DND-41 (cell line): ENCODE results near the gene ZFP64.

Experiments used
- ATAC-seq: fragments of 200-7000 bp; cut with Tn5 transposase; 3 replicates; pipeline ENCODE4 v1.9.1; 2021; ENCODE audit warnings: low read depth; ENCODE audit not compliant: insufficient read depth
- DNase-seq: peaks from one replicate; pipeline ENCODE4 v3.0.0-alpha.2; 2020
- H2AFZ ChIP-seq: 2 replicates; pipeline ENCODE4 v1.6.0; 2012; ENCODE audit warnings: low read depth, low read length
- H3K27ac ChIP-seq: 2 replicates; pipeline ENCODE4 v1.5.1; 2012; ENCODE audit warnings: low read length, inconsistent platforms
- H3K27me3 ChIP-seq: fragments of 200-600 bp; sonication (generic); 2 replicates; pipeline ENCODE4 v1.6.0; 2012; ENCODE audit warnings: low read length, mild to moderate bottlenecking, inconsistent platforms; ENCODE audit not compliant: insufficient read depth, poor library complexity
- H3K36me3 ChIP-seq: 2 replicates; pipeline ENCODE4 v1.5.1; 2012; ENCODE audit warnings: low read length, inconsistent platforms; ENCODE audit not compliant: insufficient read depth
- H3K4me1 ChIP-seq: 2 replicates; pipeline ENCODE4 v1.5.1; 2012; ENCODE audit warnings: mild to moderate bottlenecking, low read length; ENCODE audit not compliant: insufficient read depth
- H3K4me2 ChIP-seq: 2 replicates; pipeline ENCODE4 v1.6.0; 2012; ENCODE audit warnings: mild to moderate bottlenecking, moderate library complexity, low read length, inconsistent platforms; ENCODE audit not compliant: insufficient read depth
- H3K4me3 ChIP-seq, 2 experiments: fragments of 200-600 bp in 1 of 2; shearing (Covaris generic) in 1 of 2; 2 replicates each; pipeline ENCODE4 v1.5.1; 2012 to 2016; ENCODE audit warnings: inconsistent platforms in 2 of 2, low read length in 2 of 2, mild to moderate bottlenecking in 2 of 2, low read depth in 1 of 2, moderate library complexity in 1 of 2
- H3K79me2 ChIP-seq: 2 replicates; pipeline ENCODE4 v1.6.0; 2012; ENCODE audit warnings: low read length, inconsistent platforms; ENCODE audit not compliant: insufficient read depth
- H3K9ac ChIP-seq: 2 replicates; pipeline ENCODE4 v1.6.0; 2012; ENCODE audit warnings: low read depth, mild to moderate bottlenecking, inconsistent platforms, low read length, moderate library complexity
- H3K9me3 ChIP-seq: 2 replicates; pipeline ENCODE4 v1.5.1; 2012; ENCODE audit warnings: low read length, moderate library complexity, mild to moderate bottlenecking, inconsistent platforms; ENCODE audit not compliant: insufficient read depth, severe bottlenecking
- H4K20me1 ChIP-seq: 2 replicates; pipeline ENCODE4 v1.6.0; 2012; ENCODE audit warnings: low read length; ENCODE audit not compliant: insufficient read depth
- EZH2 ChIP-seq: IDR thresholded peaks from 3 replicates; pipeline ENCODE4 v1.6.1; 2012; ENCODE audit warnings: borderline replicate concordance, low read depth, mild to moderate bottlenecking, moderate library complexity, low read length, inconsistent platforms; ENCODE audit not compliant: severe bottlenecking
- TF ChIP-seq, protein P1 (sequence below): IDR thresholded peaks from 2 replicates; pipeline ENCODE4 v1.5.1; 2012; ENCODE audit warnings: borderline replicate concordance, low read length, moderate library complexity, mild to moderate bottlenecking; ENCODE audit not compliant: poor library complexity, severe bottlenecking; ENCODE audit errors: extremely low read depth

The ZFP64 gene

DNA sequence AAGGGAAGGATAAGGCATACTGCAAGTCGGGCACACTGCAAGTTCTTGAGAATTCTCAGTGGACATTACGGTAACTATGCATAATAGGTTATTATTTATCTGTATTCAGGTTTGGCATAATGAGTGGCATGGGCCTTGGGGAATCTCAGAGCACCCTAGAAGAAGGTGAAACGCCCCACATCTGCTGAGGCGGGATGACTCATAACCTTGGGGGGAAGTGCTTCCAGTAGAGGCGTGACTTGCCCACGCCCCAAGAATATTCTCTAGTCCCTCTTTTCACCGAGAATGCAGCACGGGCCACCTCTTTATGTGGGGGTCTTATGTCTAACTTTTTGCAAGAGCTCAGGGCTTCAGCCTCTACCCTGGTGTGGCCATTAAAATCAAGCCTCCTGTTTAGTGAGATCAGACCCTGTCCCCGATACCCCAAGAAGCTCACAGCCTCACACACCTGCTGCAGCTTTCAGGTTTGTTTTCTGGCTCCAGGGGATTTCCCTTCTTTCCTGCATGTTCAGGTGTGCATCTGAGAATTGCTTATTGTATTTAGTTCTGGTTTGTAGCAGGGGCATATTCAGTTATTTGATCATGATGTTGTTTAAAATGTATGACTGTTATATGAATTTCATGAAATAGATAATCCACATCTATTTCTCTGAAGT, 19.1 kb downstream of the ZFP64 start:
- no peak overlapping the region for H2AFZ ChIP-seq
- peaks cover 39% of the 10 kb centered on the region for H3K36me3 ChIP-seq
- peaks cover 4% of the 10 kb centered on the region; the same call in 1 of the 2 replicates for H4K20me1 ChIP-seq
- no peak overlapping the region for H3K4me3 ChIP-seq
- no peaks in the 10 kb centered on the region; the same call in 1 of the 2 replicates for H3K79me2 ChIP-seq
- DNase-seq (no peak), ATAC-seq (no peak)
- no peaks in the 10 kb centered on the region for H3K4me1 ChIP-seq
- no peaks in the 10 kb centered on the region for H3K27me3 ChIP-seq
- no peak overlapping the region for H3K27ac ChIP-seq
- no peaks in the 10 kb centered on the region for H3K9me3 ChIP-seq
- H3K9ac ChIP-seq = no peak overlapping the region
- no peak overlapping the region for H3K4me2 ChIP-seq
- TF ChIP-seq, protein P1, sequence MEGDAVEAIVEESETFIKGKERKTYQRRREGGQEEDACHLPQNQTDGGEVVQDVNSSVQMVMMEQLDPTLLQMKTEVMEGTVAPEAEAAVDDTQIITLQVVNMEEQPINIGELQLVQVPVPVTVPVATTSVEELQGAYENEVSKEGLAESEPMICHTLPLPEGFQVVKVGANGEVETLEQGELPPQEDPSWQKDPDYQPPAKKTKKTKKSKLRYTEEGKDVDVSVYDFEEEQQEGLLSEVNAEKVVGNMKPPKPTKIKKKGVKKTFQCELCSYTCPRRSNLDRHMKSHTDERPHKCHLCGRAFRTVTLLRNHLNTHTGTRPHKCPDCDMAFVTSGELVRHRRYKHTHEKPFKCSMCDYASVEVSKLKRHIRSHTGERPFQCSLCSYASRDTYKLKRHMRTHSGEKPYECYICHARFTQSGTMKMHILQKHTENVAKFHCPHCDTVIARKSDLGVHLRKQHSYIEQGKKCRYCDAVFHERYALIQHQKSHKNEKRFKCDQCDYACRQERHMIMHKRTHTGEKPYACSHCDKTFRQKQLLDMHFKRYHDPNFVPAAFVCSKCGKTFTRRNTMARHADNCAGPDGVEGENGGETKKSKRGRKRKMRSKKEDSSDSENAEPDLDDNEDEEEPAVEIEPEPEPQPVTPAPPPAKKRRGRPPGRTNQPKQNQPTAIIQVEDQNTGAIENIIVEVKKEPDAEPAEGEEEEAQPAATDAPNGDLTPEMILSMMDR = no peak
- no peak for TF ChIP-seq EZH2

DNA sequence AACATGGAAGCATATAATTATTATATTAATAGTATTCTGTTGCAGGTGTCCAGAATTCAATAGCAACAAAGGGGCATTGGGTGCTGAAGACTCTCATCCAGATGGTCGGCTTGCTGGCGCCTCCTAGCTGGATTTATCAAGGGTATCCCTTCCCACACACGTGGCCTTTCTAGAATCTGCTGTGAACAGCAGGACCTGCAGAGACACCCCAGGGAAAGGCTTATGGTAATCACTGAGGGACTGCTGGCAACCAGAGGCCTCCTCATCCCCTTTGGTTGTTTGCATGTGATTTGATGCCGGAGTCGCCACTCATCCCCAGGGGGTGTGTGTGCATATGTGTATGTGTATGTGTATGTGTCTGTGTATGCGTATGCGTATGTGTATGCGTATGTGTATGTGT, 20.6 kb downstream of the ZFP64 start:
- ATAC-seq = no peak
- no peak overlapping the region for H3K4me3 ChIP-seq
- no peak for TF ChIP-seq EZH2
- TF ChIP-seq, protein P1 = no peak
- H4K20me1 ChIP-seq = peaks cover 4% of the 10 kb centered on the region; the same call in 1 of the 2 replicates
- no peak overlapping the region for H3K4me2 ChIP-seq
- no peaks in the 10 kb centered on the region for H3K27me3 ChIP-seq
- no peaks in the 10 kb centered on the region for H3K9me3 ChIP-seq
- DNase-seq = no peak
- no peak overlapping the region for H3K27ac ChIP-seq
- no peak overlapping the region for H2AFZ ChIP-seq
- H3K36me3 ChIP-seq = peaks cover 43% of the 10 kb centered on the region
- no peaks in the 10 kb centered on the region; the same call in 1 of the 2 replicates for H3K79me2 ChIP-seq
- no peak overlapping the region for H3K9ac ChIP-seq
- H3K4me1 ChIP-seq = no peaks in the 10 kb centered on the region

DNA sequence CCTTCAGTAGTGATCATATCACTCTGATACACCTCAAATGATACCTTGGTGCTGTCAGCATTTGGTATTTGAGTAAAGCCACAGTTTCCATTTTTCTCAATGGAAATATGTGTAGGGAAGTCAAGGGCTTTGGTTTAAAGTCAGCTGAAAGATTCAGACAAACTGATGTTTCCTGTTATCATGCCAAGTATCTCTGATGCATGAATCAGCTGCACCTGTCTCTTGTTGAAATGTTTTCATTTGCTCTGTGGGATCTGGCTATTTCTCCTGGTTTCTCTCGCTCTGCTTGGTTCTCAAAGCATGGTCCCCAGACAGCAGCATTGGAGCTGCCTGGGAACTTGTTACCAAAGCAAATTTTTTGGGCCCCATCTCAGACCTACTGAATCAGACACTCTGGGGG, 23.5 kb downstream of the ZFP64 start:
- TF ChIP-seq, protein P1 = no peak
- no peak for TF ChIP-seq EZH2
- no peak for DNase-seq
- no peaks in the 10 kb centered on the region for H3K27me3 ChIP-seq
- H3K27ac ChIP-seq = no peak overlapping the region
- no peaks in the 10 kb centered on the region; the same call in 1 of the 2 replicates for H3K79me2 ChIP-seq
- H3K4me2 ChIP-seq = no peak overlapping the region
- H3K9ac ChIP-seq = no peak overlapping the region
- H3K4me3 ChIP-seq = no peak overlapping the region
- H3K4me1 ChIP-seq = no peaks in the 10 kb centered on the region
- ATAC-seq = no peak
- H3K9me3 ChIP-seq = no peaks in the 10 kb centered on the region
- peaks cover 4% of the 10 kb centered on the region; the same call in 1 of the 2 replicates for H4K20me1 ChIP-seq
- no peak overlapping the region for H2AFZ ChIP-seq
- peaks cover 61% of the 10 kb centered on the region for H3K36me3 ChIP-seq

DNA sequence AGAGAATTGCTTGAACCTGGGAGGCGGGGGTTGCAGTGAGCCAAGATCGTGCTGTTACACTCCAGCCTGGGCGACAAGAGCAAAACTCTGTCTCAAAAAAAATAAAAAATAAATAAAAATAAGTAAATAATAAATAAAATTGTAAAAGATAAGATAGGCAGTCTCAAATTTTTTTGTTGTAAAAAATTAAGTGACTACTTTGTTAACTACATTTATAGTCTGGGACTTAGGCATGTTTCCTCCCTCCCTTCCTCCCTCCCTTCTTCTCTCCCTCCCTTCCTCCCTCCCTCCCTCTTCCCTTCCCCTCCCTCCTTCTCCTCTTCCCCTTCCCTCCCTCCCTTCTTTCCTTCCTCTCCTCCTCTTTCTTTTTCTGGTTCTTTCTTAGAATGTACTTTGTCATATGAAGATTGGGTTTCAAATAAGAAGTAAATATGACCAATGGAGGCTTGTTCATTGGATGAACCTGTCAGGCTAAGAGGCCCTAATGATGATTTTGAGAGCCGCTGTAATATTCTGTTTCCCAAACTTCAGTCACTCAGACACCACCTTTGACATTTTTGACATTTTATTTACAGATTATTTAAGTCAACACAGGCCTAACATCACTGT, 24.2 kb downstream of the ZFP64 start:
- H3K36me3 ChIP-seq = peaks cover 61% of the 10 kb centered on the region
- no peaks in the 10 kb centered on the region for H3K27me3 ChIP-seq
- no peak overlapping the region for H3K9ac ChIP-seq
- TF ChIP-seq, protein P1 = no peak
- TF ChIP-seq EZH2 = no peak
- H3K4me3 ChIP-seq = no peak overlapping the region
- no peaks in the 10 kb centered on the region; the same call in 1 of the 2 replicates for H3K79me2 ChIP-seq
- DNase-seq (no peak), ATAC-seq (no peak)
- no peak overlapping the region for H3K27ac ChIP-seq
- H2AFZ ChIP-seq = no peak overlapping the region
- H3K4me1 ChIP-seq = no peaks in the 10 kb centered on the region
- H3K9me3 ChIP-seq = no peaks in the 10 kb centered on the region
- peaks cover 4% of the 10 kb centered on the region; the same call in 1 of the 2 replicates for H4K20me1 ChIP-seq
- H3K4me2 ChIP-seq = no peak overlapping the region
